Stimulated activated CD4-positive, alpha-beta T cell treated with anti-CD3 and anti-CD28 coated beads, TNF-alpha, amount 100 ng/mL, for 24 hours (primary cell): ENCODE measurements around the gene CCDC186.

Experiments
- DNase-seq, 3 experiments: peaks; one replicate each; pipeline ENCODE4 v3.0.0-alpha.2; 2020; ENCODE audit warnings: low read depth in 3 of 3

Gene CCDC186

DNA sequence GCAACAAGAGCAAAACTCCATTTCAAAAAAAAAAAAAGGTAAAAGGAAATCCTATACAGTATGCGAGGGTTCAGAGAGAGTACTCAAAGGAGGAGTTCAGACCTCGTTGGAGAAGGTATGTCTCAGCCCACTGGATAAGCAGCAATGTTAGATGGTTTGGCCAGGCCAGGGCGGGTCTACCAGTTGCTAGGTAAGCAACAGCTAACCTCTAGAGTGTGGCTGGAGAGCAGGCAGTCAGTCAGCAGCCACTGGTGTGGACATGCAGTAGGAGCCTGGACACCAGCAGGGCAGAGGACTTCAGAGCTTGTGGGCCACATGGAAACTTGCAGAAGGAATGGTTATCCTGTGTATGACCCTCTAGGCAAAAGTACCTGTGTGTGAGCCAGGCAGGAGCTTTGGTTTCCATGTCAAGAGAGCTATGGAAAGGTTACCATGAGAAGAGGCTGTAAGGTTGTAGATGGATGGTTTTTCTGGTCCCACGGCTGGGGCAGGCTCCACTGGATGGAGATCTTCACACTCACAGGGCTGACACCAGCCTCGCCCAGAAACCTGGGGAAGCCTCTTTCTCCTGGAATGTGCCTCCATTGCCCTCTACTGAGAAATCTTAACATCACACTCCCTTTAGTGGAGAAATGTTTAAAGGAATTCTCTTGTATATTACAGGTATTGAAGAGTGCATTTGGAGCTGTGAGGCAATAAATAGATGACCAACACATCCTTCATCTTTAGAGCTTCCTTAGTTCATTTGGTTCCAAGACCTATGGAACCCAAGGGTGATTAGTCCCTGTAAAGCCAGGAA is 63.6 kb downstream of the CCDC186 start:
- no peak for DNase-seq

DNA sequence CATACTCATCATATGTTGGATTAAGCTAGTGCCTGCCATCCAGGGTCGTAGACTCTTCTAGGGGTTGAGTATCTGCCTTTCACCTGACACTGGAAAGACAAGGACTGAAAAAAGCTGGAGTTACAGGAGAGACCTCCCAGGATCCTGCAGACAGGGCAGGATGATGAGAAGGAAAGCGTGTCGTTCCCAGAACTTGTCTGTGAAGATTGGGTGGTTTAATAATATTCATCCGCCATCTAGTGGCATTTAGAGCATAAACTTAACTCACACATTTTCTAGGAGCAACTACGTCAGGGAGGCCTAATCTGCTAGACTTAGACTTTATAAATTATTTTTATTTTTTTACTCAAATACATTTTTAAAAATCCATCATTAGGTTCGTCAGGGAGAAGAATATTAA is 70.7 kb downstream of the CCDC186 start:
- no peak for DNase-seq

DNA sequence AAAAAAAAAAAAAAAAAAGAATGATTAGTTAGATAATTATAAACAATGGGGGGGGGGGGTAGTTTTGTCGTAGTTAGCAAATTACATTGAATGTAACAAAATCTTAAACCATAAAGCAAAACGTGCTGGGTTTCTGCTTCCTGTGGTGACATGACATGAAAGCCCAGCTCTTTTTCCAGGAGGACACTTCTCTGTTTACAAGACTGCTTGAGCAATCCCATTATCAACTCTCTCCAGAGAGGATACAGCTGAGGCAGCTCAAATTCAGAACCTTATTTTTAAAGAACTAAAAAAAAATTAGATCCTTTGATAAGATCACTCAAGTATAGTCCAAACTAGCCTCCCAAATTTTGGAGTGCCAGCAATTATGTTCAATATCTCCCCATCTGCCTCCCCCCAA is 71.7 kb downstream of the CCDC186 start:
- DNase-seq: no peak

DNA sequence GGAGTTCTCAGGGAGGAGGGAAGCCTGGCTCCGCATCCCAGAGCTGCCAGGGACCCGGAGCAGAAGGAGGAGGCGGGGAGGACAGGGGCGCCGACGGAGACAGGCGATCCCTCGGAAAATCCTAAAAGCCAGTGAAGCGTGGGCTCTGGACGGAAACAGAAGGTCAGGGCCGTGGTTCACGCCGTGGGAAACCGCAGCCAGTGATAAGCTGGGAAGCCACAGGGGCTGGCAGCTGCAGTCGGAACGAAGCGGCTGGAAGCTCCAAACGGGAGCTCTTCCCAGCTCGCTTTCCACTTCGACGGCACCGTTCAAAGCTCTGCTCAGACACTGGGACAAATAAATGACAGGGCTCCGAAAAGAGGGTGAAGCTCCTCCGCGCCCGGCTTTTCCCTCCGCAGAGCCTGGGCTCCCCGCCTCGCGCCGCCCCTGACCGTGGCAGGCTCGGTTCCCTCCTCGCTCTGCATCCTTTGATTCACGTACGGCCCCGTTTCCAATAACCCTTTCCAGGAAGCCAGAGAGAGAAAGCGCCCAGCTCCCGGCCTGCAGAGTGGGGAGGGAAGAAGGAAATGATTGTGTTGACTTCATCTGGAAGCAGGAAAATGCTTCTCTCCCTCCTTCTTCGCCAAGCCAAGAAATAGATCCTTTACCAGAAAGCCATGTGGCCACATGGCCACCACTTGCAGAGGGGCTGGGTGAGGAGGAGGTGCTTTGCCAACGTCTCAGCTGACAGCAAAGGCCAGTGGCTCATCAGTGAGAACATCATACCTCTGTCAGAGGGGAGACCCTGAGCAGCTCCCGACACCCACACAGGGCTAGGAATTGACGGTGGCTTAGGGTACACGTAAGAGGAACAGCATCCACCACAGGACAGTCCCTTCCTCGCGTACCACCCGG is 72.9 kb downstream of the CCDC186 start:
- no peak for DNase-seq

DNA sequence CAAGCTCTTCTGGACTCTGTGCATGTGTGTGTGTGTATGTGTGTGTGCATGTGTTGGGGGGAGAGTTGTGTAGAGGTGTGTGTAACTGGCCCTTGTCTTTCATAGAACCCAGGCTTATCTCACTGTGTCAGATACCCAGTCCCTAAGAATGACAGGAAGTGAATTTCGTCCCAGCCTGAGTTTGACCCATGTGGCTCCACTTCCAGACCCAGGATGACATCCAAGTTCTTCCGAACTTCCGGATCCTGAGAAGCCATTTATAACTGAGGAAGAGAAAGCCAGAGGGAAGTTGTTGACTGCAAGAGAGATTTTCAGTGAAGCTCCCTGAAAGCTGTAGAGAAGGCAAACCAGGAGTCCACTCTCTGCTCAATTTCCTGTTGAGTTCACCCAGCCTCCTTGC is 77.1 kb downstream of the CCDC186 start:
- DNase-seq: no peak

DNA sequence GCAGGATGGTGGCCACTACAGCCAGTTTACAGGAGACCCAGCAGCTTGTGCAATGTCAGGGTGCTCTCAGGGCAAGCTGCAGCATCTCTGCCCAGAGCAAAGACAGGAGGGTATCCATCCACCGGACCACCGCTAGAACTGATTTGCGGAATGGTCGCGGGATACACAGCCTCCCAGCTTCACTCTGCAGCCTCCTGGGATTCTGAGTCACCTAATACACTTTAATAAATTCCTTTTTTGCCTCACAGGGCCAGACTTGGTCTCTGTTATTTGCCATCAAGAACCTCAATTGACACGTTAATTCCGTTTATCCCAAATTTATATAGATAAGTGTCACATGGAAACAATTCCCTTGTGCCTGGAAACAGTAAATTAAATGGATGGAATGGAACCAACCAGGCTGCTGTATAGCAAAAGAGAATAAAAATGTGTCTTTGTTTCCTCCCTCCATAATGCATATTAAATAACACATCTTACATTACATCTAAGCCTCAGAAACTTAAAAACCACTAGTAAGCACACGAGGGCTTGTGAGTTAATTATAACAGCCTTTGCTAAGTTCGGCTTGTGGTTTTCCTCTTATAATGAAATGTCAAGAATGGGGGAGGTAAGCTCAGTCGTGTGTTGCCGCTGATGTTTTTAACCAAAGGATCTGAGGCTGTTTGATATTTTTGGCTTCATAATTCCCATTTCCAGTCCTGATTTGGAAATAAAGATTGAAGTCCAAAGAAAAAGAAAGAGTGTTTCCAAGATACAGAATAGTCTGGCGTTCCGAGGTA is 78.3 kb downstream of the CCDC186 start:
- no peak for DNase-seq

DNA sequence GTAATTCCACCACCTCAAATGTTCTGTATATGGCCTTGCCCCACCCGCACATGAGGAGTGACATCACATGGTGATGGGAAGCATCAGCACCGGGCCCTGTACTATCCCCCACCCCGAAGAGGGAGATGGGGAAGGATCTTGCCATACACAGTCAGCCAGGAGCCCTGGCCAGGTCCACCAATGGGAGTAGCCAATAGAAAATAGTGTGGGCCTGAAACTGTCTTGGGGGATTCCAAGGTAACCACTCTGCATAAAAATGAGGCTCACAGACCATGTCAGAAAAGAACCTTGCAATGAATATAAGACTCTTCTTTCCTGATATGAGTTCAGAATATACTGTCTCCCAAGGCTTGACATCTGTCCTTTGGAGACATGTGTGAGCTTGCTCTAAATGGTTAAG is 79.2 kb downstream of the CCDC186 start:
- no peak for DNase-seq

DNA sequence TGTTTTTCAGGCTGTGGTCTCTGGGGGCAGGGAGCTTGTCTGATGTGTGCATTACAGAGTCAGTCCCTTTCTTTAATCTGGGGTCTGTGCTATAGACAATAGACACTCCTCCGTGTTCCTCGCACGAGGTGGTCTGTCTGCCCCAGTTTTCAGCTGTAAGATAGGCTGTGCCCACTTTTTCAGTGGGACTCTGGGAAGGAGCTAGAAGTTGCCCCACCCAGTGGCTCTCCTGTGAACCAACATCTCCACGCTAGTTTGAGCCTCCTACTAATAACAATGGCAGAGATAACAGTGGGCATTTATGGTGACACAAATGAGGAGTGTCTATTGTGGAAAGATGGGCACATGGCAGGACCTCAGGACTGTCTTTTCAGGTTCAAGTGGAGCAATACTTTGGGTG is 86.3 kb downstream of the CCDC186 start:
- no peak for DNase-seq

DNA sequence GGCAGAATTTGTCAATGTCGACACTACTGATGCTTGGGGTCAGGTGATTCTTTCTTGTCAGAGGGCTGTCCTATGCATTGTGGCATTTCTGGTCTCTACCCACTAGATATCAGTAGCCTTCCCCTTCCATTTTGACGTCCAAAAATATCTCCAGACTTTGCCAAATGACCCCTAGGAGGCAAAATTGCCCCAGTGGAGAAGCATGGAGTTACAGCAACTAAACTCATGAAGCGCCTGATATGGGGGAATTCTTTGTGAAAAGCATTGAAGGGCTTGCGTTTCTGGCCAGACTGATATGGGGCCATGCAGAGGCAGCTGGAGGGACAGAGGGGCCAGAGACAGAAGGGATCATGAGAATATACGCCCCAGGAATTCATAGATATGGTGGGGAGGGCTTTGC is 86.7 kb downstream of the CCDC186 start:
- no peak for DNase-seq

DNA sequence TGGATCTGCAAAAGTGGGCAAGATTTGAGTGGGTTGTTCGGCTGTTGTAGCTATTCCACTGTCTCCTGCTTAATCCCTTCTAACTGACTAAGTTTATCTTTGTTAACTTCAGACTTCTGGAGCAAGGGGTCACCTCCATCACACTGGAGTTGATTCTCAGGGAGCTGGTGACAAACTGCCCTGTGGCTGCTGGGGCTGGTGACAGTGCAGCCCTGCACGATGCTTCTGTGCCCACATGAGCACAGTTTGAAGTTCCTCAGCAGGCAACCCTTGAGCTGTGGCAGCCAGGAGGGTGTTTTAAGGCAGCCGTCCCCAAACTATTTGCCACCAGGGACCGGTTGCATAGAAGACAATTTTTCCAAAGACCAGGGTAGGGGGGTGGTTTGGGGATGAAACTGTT is 89.8 kb downstream of the CCDC186 start:
- no peak for DNase-seq

DNA sequence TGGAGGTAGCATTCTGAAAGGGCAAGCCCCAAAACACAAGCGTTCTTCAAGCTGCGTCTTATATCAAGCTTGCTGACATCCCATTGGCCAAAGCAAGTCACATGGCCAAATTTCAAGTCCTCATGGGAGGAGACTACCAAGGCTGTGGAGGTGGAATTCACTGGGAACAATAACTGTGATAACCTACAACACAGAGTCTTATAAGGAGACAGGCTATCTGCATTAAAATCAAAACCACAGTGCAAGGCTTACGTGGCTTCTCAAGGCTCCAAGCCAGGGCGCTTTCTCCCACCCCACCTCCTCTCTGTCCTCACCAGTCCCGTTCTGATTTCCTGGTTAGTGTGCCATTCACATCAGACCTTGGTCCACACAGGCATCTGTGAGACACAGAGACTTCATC is 91.0 kb downstream of the CCDC186 start:
- no peak for DNase-seq

DNA sequence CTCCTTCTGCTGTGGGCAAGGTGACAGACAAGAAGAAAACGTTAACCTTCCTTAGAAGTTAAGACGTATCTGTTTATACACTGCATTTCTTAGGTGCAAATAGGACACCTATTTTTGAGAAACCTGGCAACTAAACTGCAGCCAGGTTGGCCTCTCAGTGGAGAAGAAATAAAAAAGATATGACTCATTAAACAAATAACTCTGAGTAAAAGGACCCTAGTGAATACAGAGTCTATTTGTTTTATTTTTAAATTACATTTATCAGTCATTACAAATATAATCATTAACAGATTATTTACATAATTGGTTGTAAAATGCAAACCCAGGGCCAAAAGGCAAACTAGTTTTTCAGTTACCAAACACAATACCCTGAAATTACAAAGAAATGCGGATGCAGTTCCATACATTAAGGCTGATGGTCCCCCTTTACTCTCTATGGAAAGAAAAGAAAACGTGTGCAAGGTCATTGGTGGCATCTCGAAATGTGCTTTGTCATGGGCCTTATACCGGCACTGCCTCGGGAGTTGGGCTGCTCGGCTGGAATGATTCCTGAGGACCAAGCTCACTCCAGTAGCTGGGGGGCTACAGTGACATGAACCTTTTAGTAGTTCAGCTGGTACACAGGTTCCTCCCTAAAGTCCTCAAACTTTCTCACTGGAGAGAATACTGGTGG is 92.0 kb downstream of the CCDC186 start:
- no peak for DNase-seq

DNA sequence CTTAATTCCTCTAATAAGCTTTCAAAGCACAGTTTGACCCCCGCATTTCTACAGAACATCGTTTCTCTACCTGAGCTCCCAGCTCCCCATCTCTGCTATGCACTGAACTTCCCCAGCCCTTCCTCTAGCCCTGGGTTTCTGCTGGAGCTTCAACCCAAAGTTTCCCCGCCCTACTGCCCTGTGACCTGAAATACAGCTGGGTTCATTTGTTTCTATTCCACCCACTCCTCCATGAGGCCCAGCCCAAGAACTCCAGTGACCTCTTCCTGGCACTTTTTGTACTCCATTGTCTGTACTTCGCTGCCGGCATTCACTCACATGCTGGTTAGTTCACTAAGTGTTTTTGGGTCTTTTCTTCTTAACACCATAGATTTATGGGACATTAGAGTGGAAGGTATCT is 94.6 kb downstream of the CCDC186 start:
- DNase-seq: no peak

DNA sequence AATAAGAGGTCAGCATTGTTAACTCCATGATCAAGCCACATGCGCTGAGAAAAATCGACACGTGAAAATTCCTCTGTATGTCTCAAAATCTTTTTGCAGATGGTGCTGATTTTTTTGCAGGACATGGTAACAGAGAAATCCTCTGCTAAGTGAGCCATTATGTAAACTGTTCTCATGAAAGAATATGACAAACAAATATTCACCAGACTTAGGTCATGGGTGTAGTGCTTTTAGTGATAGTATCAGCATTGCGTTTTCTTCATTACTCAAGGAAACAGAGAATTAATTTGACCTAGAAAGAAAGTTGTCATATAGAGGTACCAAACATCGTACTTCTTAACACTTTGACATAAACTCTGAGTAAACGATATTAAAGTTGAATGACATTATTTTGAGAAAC is 95.7 kb downstream of the CCDC186 start:
- no peak for DNase-seq

DNA sequence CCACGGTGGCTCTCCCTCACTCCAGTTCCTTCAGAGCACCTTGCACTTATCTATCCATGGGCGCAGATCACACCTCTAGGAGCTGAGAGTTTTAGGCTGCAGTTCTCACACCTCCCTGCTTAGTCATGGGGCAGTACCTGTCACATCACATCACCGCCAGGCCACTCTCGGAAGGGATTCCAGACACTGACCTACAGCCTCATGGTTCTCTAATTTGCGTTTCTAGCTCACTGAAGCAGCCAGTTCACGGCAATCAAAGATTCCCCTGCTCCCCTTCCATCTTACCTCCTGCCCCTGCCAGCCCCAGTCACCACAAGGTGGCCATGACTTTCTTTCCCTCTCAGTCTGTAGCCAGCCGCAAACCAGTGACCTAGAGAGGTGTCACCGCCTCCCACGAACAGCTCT is 96.2 kb downstream of the CCDC186 start:
- DNase-seq: no peak

DNA sequence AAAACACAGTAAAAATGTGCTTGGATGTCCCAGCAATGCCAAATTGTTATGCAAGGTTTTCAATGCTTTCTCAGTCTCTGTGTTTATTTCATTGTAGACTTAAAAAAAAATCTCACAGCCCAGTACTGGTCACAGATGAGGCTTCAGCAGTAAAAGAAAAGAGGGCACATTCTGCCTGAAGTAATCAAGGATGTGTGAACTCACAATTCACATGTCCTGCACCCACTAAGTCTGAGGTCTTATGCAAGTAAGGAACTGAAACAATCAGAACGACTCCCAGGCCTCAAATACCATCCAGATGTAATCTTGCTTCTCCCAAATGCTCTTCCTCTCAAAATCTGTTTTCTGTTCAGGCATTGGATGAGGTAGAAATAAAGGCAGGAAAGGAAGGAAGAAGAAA is 96.7 kb downstream of the CCDC186 start:
- no peak for DNase-seq

DNA sequence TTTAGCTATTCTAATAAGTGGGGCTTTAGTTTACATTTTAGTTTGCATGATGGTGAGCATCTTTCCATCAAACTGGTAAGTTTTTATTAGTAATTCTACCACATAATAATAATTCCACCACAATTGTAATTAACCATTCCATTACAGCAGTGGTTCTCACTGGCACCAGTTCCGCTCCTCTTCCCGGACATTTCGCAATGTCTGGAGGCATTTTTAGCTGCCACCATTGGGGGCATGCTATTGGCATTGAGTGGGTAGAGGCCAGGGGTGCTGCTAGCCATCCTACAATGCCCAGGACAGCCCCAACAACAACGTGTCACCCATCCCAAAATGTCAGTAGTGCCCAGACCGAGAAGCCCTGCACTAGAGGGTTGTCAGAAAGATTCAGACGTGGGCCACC is 98.9 kb downstream of the CCDC186 start:
- DNase-seq: no peak

DNA sequence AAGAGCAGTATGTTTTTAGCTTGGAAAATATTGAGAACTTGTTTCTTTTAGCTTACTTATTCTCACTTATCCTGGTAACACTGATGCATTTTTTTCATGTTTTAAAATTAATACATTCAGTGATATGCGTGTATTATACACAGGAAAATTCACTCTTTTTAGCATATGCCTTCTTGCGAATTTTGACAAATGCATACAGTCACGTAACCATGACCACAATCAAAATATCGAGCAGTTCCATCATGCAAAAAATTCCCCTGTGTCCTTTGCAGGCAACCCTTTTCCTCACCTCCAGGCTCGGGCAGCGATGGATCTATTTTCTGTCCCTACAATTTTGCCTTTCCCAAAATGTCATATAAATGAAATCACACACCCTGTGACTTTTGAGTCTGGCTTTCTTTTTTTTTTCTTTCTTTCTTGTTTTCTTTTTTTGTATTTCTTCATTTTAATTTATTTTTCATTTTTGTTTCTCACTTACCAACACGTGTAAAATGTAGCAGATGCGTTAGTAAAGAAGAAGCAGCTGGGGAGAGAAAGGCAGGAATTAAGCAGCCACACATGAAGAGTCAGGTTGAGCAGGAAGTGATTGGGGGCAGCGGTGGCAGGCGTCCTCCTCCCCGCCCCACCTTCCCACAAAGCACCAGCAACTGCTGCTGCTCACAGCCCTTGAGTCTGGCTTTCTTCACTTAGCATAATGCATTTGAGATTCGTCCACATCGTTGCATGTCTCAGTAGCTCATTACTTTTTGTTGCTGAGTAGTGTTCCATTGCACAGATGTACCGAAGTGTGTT is 100.4 kb downstream of the CCDC186 start:
- no peak for DNase-seq

DNA sequence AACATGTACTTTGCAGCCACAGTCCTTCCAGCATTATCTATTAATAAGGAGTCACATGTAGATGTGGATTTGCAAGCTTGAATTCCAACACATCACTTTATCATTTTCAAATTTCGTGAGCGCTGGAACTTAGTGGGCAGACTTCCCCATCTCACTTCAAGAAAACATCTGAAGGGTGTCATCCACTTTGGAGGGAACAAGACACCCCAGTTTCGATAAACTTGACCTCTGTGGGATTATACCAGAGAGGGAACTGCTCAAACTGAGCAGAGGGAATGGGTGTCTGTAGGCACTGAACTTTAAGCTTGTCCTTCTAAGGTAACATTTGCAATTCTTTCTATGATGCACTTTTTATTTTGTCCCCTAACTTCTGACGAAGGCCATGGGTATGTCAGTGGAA is 102.8 kb downstream of the CCDC186 start:
- DNase-seq: no peak
